Naive thymus-derived CD4-positive, alpha-beta T cell (primary cell): ENCODE results near the gene CXXC1. TPM values are rescaled to one million over a fixed set of nuclear protein-coding genes. Genes with fewer than 3 reads are reported as not detected.
"Not testable (repeated sequence)": the region's sequence is repeated elsewhere in the genome, so short reads cannot be mapped to it uniquely, and the experiment has no call there.

Source experiments
- ATAC-seq: fragments of 150-1000 bp; cut with Tn5 transposase; 2 replicates; pipeline ENCODE4 v1.10.0; 2021; ENCODE audit warnings: mild to moderate bottlenecking, moderate library complexity
- CTCF ChIA-PET: fragments of 350-600 bp; sonication (Branson Sonifier 250); formaldehyde crosslinking; loops from one replicate; lab custom pipeline; 2021; ENCODE audit warnings: antibody characterized with exemption; lab: Charles Lee
- POLR2A ChIA-PET: fragments of 350-600 bp; sonication (Branson Sonifier 250); formaldehyde crosslinking; loops from one replicate; lab custom pipeline; 2021; ENCODE audit warnings: antibody characterized with exemption, inconsistent platforms; lab: Charles Lee
- DNase-seq, 9 donors: peaks; one replicate each; pipeline versions ENCODE4 v3.0.0 to v3.0.0-alpha.2; 2020 to 2022; ENCODE audit warnings: mixed read lengths in 1 of 9
- H3K27ac ChIP-seq: one replicate; pipeline ENCODE4 v1.7.0; 2013; ENCODE audit warnings: mild to moderate bottlenecking, low read depth, low read length, moderate library complexity
- H3K27me3 ChIP-seq, 2 donors: one replicate each; pipeline ENCODE4 v1.7.0; 2013; ENCODE audit warnings: low read length in 2 of 2, mild to moderate bottlenecking in 2 of 2, moderate library complexity in 2 of 2; ENCODE audit not compliant: control insufficient read depth in 2 of 2, insufficient read depth in 2 of 2
- H3K36me3 ChIP-seq, 3 experiments: 1 replicate in 2 of 3; 2 replicates in 1 of 3; pipeline ENCODE4 v1.7.0; 2013; ENCODE audit warnings: low read length in 3 of 3, mild to moderate bottlenecking in 3 of 3, moderate library complexity in 1 of 3; ENCODE audit not compliant: insufficient read depth in 3 of 3, control insufficient read depth in 2 of 3
- H3K4me1 ChIP-seq, 2 donors: one replicate each; pipeline ENCODE4 v1.7.0; 2013; ENCODE audit warnings: low read length in 2 of 2, mild to moderate bottlenecking in 2 of 2, moderate library complexity in 1 of 2; ENCODE audit not compliant: control insufficient read depth in 2 of 2, insufficient read depth in 2 of 2
- H3K4me3 ChIP-seq: 2 replicates; pipeline ENCODE4 v1.7.0; 2013; ENCODE audit warnings: mild to moderate bottlenecking, low read length
- H3K9me3 ChIP-seq, 3 experiments: 1 replicate in 2 of 3; 2 replicates in 1 of 3; pipeline ENCODE4 v1.7.0; 2013; ENCODE audit warnings: low read length in 3 of 3; ENCODE audit not compliant: control insufficient read depth in 2 of 3
- H3K27ac Mint-ChIP-seq, 9 donors: one replicate each; pipeline ENCODE4 v1.8.0; 2020 to 2022; ENCODE audit warnings: mixed read lengths in 9 of 9, mild to moderate bottlenecking in 8 of 9, moderate library complexity in 5 of 9, inconsistent platforms in 2 of 9
- H3K27me3 Mint-ChIP-seq, 5 donors: one replicate each; pipeline ENCODE4 v1.8.0; 2021 to 2022; ENCODE audit warnings: mixed read lengths in 5 of 5, mild to moderate bottlenecking in 1 of 5
- H3K36me3 Mint-ChIP-seq, 5 donors: one replicate each; pipeline ENCODE4 v1.8.0; 2020 to 2022; ENCODE audit warnings: mixed read lengths in 5 of 5, mild to moderate bottlenecking in 3 of 5, inconsistent platforms in 1 of 5
- H3K4me1 Mint-ChIP-seq, 7 donors: one replicate each; pipeline ENCODE4 v1.8.0; 2020 to 2022; ENCODE audit warnings: mixed read lengths in 7 of 7, mild to moderate bottlenecking in 3 of 7, inconsistent platforms in 1 of 7
- H3K4me3 Mint-ChIP-seq, 10 donors: one replicate each; pipeline ENCODE4 v1.8.0; 2020 to 2022; ENCODE audit warnings: mild to moderate bottlenecking in 10 of 10, mixed read lengths in 10 of 10, moderate library complexity in 6 of 10, inconsistent platforms in 2 of 10
- H3K9me3 Mint-ChIP-seq, 11 donors: one replicate each; pipeline ENCODE4 v1.8.0; 2020 to 2022; ENCODE audit warnings: mixed read lengths in 11 of 11, mild to moderate bottlenecking in 4 of 11, inconsistent platforms in 1 of 11, moderate library complexity in 1 of 11
- intact Hi-C, 2 donors: fragments of 100-400 bp; cut with micrococcal nuclease; formaldehyde crosslinking; loops; one replicate each; pipeline ENCODE4 v1.15.1; 2023
- polyA plus RNA-seq, 2 donors: library from polyadenylated mRNA; unstranded; fragments of 300-500 nt; fragmentation: Illumina TruSeq; gene quantifications; one replicate each; pipeline ENCODE4 v1.2.3, GENCODE V29; 2021
- total RNA-seq, 6 experiments: library from RNA in 5 of 6; stranded (reverse) in 5 of 6; gene quantifications; 1 replicate in 5 of 6; 2 replicates in 1 of 6; pipeline ENCODE4 v1.2.3 and lab custom pipeline; 2021 to 2026

The CXXC1 gene
- total and polyA plus RNA-seq, 7 experiments from 2014 or later, result 78.3 to 197 (median 149) TPM

DNA sequence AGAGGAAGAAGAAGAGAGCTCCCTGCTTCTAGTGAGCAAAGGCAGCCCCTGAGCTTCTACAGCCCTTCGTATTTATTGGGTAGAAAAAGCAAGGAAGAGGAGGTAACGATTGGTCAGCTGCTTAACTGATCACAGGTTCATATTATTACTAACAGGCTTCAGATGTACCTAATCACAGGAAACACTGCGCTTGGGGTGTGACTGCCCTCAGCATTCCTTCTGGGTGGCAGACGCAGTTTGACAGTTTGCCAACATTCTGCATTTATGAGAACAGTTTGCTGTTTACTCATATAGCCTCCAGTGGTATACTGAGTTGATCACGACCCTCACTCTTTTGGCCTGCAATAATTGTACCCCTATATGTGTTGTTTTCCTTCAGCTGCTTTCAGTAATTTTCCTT is 21.4 kb upstream of the CXXC1 start:
- not testable (repeated sequence) for H3K27ac ChIP-seq, H3K4me3 ChIP-seq, ATAC-seq, H3K9me3 ChIP-seq, H3K4me1 ChIP-seq, H3K9me3 Mint-ChIP-seq, H3K36me3 Mint-ChIP-seq, DNase-seq, H3K36me3 ChIP-seq, H3K27ac Mint-ChIP-seq, H3K27me3 ChIP-seq
- peaks cover 0 to 30% (median 12%) of the 10 kb centered on the region in 5 donors for H3K27me3 Mint-ChIP-seq
- ChIA-PET CTCF (interaction anchor here (1.7 kb wide), 1 partner anchor 48 kb away, joined by 8 read pairs; no protein-coding TSS in a partner anchor), POLR2A (interaction anchor here (1.4 kb wide), 1 partner anchor 27 kb away, joined by 7 read pairs; the partner anchor contains the start of gene MBD1)
- H3K4me3 Mint-ChIP-seq, result peak overlapping the region in 2 of 10 donors; percentile 76 to 91
- H3K4me1 Mint-ChIP-seq, result peaks cover 0 to 20% (median 16%) of the 10 kb centered on the region in 7 donors
- intact Hi-C loops, result loop anchor here in 1 of 2 donors (5.0 kb wide), 2 partner anchors 497 to 888 kb away; partner anchors contain the start of genes ACAA2 and MEX3C

DNA sequence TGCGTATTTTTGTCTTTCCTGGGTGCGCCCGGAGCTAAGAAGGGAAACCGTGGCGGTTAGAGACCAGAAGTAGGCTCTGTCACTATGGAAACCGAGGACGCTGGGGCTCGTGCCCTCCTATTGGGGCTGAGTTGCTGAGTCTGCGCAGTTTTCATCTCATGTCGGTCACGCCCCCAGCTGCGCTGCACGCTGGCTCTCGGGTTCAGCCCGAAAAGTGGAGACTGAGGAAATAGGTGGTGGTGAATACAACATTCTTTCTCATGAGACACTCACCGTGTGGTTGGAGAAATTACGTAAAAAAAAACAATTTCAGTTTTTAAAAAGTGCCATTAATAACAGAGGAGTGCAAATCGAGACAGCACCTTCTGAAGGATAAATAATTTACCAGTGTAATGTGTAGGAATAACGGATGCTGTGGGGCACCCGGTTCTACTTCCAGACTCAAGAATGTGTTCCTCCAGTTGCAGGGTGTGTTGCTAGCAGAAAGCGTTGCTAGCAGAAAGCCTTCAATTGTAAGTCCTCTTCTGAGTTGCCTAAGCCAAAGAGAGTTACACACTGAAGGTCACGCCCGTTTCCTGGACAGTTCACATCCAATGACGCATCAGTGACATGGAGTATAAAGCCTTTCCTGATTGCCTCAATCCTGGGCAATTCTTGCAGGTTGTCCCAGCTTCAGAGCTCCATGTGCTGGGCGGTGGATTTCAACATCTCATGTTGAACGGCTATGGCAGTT is 20.4 kb upstream of the CXXC1 start:
- H3K27ac ChIP-seq, result peak overlapping the region; percentile 65
- CTCF ChIA-PET, result interaction anchor here (0.7 kb wide), 1 partner anchor 847 kb away, joined by 4 read pairs; the partner anchor contains the start of gene DYM
- peak overlapping the region; percentile 76 to 97 (median 92) for H3K4me3 Mint-ChIP-seq

DNA sequence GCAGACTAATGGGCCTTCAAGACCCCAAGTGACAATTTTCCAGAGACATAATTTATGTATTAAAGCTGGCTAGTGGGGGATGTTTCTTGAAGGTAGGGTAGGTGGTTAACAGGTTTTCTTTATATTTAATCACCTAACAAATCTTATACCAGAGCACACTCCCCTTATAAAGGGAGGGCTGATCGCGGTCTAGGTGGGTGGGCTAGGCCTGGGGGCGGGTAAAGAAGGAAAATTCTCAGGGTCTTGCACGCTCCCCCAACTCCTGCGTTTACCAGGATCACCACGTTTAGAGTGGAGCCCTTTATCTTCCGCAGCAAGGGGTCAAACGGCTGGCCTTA is 19.9 kb upstream of the CXXC1 start:
- no peaks in the 10 kb centered on the region for H3K9me3 ChIP-seq
- H3K27ac ChIP-seq, result peak overlapping the region; percentile 65
- H3K4me3 Mint-ChIP-seq, result peak overlapping the region; percentile 76 to 97 (median 92)
- ATAC-seq, result no peak
- peaks cover 0 to 8% of the 10 kb centered on the region in 2 donors for H3K4me1 ChIP-seq
- intact Hi-C loops, result loop anchor here (1.0 to 5.0 kb wide), 10 partner anchors 9 to 890 kb away; partner anchors contain the start of genes CFAP53 (in 2 of the 2), CXXC1 (in 2 of the 2), MBD1 (in 2 of the 2) and ACAA2 (in 1 of the 2)
- H3K9me3 Mint-ChIP-seq, result peaks cover 0 to 11% (median 0%) of the 10 kb centered on the region in 11 donors
- POLR2A ChIA-PET, result interaction anchor here (1.3 to 3.6 kb wide), 3 partner anchors 18 to 41 kb away, joined by 4 to 19 read pairs (median 9); partner anchors contain the start of genes CFAP53 and MBD1
- no peaks in the 10 kb centered on the region for H3K36me3 ChIP-seq
- H3K27ac Mint-ChIP-seq, result peak overlapping the region; percentile 52 to 93 (median 82)
- peaks cover 0 to 10% (median 0%) of the 10 kb centered on the region in 5 donors for H3K36me3 Mint-ChIP-seq
- H3K4me3 ChIP-seq, result peak overlapping the region; percentile 45
- H3K4me1 Mint-ChIP-seq, result peaks cover 0 to 20% (median 16%) of the 10 kb centered on the region in 7 donors
- DNase-seq, result no peak
- H3K27me3 Mint-ChIP-seq, result peaks cover 0 to 40% (median 24%) of the 10 kb centered on the region in 5 donors
- H3K27me3 ChIP-seq, result peaks cover 0 to 3% of the 10 kb centered on the region in 2 donors
- CTCF ChIA-PET, result interaction anchor here (0.7 kb wide), 1 partner anchor 847 kb away, joined by 4 read pairs; the partner anchor contains the start of gene DYM

More for the DNA sequence above, 20.4 kb upstream of the CXXC1 start:
- ATAC-seq, result peak; percentile 96
- Histone ChIP-seq H3K4me1 (peaks cover 0 to 8% of the 10 kb centered on the region in 2 donors), H3K4me3 (peak overlapping the region; percentile 45), H3K36me3 (no peaks in the 10 kb centered on the region), H3K27me3 (peaks cover 0 to 3% of the 10 kb centered on the region in 2 donors), H3K9me3 (no peaks in the 10 kb centered on the region)
- Mint-ChIP-seq H3K9me3 (peaks cover 0 to 11% (median 0%) of the 10 kb centered on the region in 11 donors), H3K4me1 (peaks cover 0 to 20% (median 16%) of the 10 kb centered on the region in 7 donors), H3K36me3 (peaks cover 0 to 10% (median 0%) of the 10 kb centered on the region in 5 donors), H3K27ac (peak overlapping the region; percentile 52 to 93 (median 82)), H3K27me3 (peaks cover 0 to 35% (median 19%) of the 10 kb centered on the region in 5 donors)
- POLR2A ChIA-PET, result interaction anchor here (1.3 to 3.6 kb wide), 3 partner anchors 19 to 42 kb away, joined by 4 to 19 read pairs (median 9); partner anchors contain the start of genes CFAP53 and MBD1
- intact Hi-C loops, result loop anchor here (1.0 to 5.0 kb wide), 10 partner anchors 10 to 889 kb away; partner anchors contain the start of genes CFAP53 (in 2 of the 2), CXXC1 (in 2 of the 2), MBD1 (in 2 of the 2) and ACAA2 (in 1 of the 2)
- DNase-seq, result peak; percentile 70 to 93 (median 89)

DNA sequence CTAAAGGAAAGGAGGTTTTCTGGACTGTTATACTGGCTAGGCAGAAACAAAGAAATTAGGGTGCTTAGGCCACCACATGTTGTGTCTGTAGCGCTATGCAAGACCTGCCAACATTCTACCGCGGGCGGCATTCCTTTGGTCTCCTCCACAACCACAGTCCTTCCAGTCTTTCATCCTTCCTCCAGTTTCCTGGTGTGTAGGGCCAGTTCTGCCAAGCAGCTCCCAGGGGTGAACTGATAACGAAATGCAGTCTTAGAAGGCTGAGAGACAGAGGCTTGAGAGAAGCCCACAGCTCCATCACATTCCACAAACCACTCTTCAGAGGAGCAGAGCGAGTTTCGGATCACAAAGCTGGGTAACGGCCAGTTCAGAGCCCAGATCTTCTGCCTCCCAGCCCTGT is 19.5 kb upstream of the CXXC1 start:
- Histone ChIP-seq H3K27ac (peak overlapping the region; percentile 65), H3K27me3 (peaks cover 0 to 3% of the 10 kb centered on the region in 2 donors), H3K4me3 (peak overlapping the region; percentile 45), H3K36me3 (no peaks in the 10 kb centered on the region), H3K9me3 (no peaks in the 10 kb centered on the region), H3K4me1 (peaks cover 0 to 8% of the 10 kb centered on the region in 2 donors)
- Mint-ChIP-seq H3K27ac (peak overlapping the region in 8 of 9 donors; percentile 5 to 93 (median 77)), H3K36me3 (peaks cover 0 to 10% (median 0%) of the 10 kb centered on the region in 5 donors), H3K9me3 (peaks cover 0 to 11% (median 0%) of the 10 kb centered on the region in 11 donors), H3K27me3 (peaks cover under 1 to 43% (median 24%) of the 10 kb centered on the region in 5 donors), H3K4me1 (peaks cover 0 to 20% (median 16%) of the 10 kb centered on the region in 7 donors), H3K4me3 (peak overlapping the region; percentile 70 to 97 (median 92))
- ATAC-seq (no peak), DNase-seq (no peak)
- POLR2A ChIA-PET, result interaction anchor here (1.3 to 3.6 kb wide), 3 partner anchors 18 to 41 kb away, joined by 4 to 19 read pairs (median 9); partner anchors contain the start of genes CFAP53 and MBD1
- CTCF ChIA-PET, result no interaction called here
- intact Hi-C loops, result loop anchor here (1.0 to 5.0 kb wide), 10 partner anchors 9 to 890 kb away; partner anchors contain the start of genes CFAP53 (in 2 of the 2), CXXC1 (in 2 of the 2), MBD1 (in 2 of the 2) and ACAA2 (in 1 of the 2)

DNA sequence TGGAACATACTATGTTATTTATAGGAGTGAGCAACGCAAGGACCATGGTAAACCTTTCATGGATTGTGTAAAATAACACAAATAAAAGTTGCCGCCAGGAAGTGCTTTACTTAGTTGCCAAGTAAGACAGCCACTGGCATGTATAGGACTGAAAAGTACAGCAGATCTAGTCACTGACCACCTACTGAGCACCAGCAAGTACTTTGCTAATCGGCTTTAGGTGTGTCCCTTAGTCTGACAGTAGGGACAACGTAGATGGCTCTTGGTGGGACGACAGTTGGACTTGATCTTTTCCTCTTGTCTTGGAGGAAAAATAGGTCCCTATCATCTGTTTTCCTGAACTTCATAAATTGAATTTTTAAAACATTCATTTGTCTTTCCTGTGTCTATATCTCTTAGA is 13.6 kb upstream of the CXXC1 start:
- POLR2A ChIA-PET, result no interaction called here
- Mint-ChIP-seq H3K4me1 (peaks cover 1 to 14% (median 7%) of the 10 kb centered on the region in 7 donors), H3K4me3 (no peak overlapping the region), H3K9me3 (peaks cover 0 to 10% (median 0%) of the 10 kb centered on the region in 11 donors), H3K36me3 (peaks cover 0 to 10% (median 0%) of the 10 kb centered on the region in 5 donors), H3K27ac (no peak overlapping the region), H3K27me3 (peaks cover 13 to 66% (median 39%) of the 10 kb centered on the region in 5 donors)
- DNase-seq (no peak), ATAC-seq (no peak)
- Histone ChIP-seq H3K4me3 (no peak overlapping the region), H3K27ac (no peak overlapping the region), H3K27me3 (peaks cover 0 to 3% of the 10 kb centered on the region in 2 donors), H3K4me1 (peaks cover 0 to 11% of the 10 kb centered on the region in 2 donors), H3K9me3 (no peaks in the 10 kb centered on the region), H3K36me3 (no peaks in the 10 kb centered on the region)
- CTCF ChIA-PET, result no interaction called here
- intact Hi-C loops, result no loop called here
